HG03520 (cell line): Measurements from ENCODE around the gene SHLD2.
"Not testable (repeated sequence)": the region's sequence is repeated elsewhere in the genome, so short reads cannot be mapped to it uniquely, and the experiment has no call there.

Experiments
- ATAC-seq: cut with Tn5 transposase; IDR thresholded peaks from one replicate; pipeline ENCODE4 v1.9.1; 2021; ENCODE audit warnings: mild to moderate bottlenecking, moderate library complexity; ENCODE audit not compliant: unreplicated experiment

The SHLD2 gene

DNA sequence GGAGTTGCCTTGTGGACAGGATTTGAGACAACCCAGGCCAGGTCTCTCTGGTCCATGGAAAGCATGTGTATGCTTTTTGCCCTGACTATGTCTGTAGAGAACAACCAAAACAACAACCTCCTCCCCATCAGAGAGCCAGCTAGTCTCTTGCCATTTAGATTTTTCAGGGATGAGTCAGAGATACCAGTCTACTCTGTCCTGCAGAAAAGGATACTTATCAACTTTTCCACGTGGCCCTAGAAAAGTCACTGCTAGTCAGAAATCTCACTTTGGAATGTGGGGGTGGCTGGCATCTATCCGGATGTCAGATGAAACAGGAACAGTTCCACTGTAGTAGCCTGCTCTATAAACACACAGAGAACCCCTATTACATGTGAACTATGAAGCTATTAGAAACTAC is 116.8 kb downstream of the SHLD2 start:
- ATAC-seq = not testable (repeated sequence)

DNA sequence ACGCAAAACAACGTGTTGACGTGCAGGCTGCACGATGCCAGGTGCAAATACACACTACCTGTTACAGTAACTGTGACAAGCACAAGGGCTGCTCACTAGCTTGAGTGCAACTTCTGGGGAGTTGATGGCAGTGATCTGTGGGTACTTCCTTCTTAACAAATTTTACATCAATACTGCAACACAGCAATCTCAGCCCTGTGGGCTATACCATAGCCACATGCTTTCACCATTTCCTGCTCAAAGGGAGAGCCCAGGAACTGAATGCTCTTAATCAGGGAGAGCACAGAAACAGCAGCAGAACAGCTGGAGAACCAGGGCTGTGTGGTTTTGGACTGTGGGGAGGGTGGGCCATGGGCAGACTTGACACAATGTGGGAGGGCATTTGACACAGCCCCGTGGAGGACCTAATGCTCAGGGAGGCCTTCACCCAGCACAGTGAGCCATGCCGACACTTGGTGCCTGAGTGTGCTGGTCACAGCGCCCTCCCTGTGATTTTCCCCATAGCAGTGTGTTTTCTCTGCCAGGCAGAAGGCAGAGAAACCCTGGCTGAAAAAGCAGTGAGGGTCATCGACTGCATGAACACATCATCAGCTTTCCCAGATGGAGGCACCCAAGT is 118.3 kb downstream of the SHLD2 start:
- ATAC-seq = not testable (repeated sequence)

DNA sequence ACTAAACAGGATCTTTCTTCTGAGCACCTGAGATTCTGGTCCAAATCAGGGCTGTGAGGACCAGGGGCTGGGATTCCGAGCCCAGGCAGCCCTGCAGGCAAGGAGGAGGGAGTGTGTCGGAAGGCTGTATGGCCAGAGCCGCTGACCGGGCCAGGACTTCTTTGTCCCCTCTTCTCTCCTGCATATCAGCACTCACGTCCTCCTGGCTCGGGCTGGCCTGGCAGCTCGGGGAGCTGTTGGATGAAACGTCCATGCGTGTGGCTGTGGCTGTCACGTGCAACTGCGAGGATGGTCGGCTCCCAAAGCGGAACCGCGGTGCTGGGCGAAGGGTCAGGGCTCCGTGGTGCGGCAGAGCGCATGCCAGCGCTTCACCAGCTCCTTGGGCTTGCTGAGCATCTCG is 118.8 kb downstream of the SHLD2 start:
- not testable (repeated sequence) for ATAC-seq

DNA sequence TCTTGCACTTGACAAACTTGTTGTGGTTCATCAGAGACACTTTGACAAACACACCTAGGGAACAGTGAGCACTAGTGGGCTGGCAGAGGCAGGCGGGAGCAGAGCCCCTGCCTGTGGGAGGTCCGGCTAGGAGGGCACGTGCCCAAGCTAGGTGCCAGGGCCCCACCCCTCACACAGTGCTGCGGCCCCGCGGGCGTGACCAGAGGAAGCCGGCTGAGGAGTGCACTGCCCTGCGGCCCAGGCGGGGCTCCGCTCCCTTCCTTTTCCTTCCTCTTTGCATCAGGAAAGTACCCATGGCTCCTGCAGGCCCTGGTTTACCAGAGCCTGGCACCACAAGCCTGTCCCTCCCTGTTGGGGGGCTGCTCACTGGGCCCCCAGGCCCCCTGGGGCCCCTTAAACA is 121.1 kb downstream of the SHLD2 start:
- not testable (repeated sequence) for ATAC-seq

DNA sequence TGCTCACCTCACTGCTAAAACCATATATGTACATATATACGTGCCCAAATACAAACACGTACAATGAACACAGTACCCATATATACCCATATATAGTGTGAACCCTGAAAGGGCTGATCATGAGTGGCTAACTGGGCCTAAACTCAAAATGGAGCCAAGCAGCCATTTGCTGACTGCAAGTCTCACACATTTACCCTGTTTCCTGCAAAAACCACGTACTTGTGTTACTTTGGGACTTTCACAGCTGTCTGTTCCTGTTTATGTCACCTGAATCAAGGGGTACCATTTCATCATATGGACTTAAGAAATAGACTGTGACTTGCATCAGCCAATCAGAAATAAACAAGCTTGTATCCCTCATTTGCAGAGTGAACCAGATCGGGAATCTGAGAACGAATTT is 124.4 kb downstream of the SHLD2 start:
- ATAC-seq = not testable (repeated sequence)

DNA sequence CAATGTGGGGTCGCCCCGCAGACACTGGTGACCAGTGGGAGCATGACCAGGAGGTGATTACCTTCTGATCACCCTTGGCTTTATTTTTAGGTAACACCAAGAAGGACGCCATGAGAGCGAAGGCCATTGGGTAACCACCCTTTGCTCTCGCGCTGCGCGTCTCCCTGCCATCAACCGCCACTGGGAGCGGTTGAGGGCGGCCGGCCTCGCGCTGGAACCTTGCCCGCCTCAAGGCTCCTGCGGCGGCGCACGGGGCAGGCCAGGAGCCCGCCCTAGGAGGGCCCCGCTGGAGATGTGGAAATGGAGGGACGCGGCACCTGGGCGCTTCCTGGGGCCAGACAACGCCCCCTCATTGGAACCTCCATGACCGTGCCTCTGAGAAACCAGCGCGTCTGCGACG is 127.8 kb downstream of the SHLD2 start:
- not testable (repeated sequence) for ATAC-seq

DNA sequence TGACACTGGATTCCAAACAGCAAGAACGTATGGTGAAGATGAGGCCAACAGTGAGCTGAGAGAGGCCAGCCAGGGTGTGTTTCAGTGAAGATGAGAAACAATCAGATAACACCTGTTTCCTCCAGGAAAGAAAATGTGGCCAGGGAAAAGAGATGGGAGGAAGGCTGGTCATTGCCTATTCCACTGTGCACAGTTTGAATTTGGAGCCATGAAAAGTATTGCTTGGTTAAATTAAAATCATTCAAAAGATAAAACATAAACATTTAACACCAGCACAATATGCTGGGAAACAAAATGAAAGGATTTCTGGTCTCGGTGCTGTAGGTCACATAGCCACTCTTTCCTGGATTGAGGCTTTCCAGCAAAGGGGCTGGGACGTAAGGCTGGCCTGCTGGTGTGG is 130.1 kb downstream of the SHLD2 start, which contains the start of gene NUTM2A:
TSS of gene NUTM2A (plus strand) at position 301 of the 400 bp plus-strand sequence. CDS start 383 bp downstream, outside the sequence.
- ATAC-seq = not testable (repeated sequence)

DNA sequence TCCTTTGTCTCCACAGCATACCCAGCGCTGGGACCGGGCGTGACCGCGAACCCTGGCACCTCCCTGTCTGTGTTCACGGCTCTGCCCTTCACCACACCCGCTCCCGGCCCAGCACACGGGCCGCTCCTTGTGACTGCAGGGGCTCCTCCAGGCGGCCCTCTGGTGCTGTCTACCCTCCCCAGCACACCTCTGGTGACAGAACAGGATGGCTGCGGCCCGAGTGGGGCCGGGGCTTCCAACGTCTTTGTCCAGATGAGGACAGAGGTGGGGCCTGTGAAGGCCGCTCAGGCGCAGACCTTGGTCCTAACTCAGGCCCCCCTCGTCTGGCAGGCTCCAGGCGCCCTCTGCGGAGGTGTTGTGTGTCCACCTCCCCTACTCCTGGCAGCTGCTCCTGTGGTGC is 133.2 kb downstream of the SHLD2 start:
- ATAC-seq = not testable (repeated sequence)

DNA sequence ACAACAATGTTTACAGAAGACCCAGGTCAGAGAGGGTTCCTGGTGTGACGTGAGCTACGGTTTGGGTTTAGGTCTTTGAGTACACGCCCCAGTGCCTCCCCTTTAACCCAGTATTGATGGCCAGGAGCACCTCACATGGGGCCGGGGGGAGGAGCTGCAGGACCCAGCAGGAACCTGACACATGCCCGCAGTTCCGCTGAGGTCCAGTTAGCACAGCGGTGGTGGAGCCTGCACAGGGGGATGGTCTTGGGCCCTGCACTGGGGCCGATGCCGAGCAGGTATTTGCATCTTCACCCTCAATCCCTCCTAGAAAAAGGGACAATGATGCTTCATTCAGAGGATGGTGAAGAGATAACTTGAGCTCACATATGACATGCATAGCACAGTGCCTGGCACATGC is 134.2 kb downstream of the SHLD2 start:
- not testable (repeated sequence) for ATAC-seq

DNA sequence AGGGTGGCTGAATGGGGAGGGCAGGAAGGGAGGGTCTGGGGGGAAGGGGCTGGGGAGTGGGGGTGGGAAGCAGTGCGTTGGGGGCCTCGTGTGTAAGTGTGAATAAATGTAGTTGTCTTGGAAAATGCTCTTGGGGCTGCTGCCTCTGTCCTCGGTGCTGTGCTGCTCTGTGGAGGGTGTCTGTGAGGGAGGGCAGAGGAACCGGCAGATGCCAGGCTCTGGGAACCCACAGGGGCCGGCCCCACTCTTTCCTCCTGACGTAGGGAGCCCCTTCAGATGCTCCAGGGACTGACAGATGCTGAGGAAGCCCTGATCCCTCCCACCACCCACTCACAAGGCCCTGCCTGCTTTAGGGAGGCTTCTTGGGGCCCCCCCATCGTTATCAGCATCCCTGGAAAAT is 139.8 kb downstream of the SHLD2 start:
- ATAC-seq = not testable (repeated sequence)

DNA sequence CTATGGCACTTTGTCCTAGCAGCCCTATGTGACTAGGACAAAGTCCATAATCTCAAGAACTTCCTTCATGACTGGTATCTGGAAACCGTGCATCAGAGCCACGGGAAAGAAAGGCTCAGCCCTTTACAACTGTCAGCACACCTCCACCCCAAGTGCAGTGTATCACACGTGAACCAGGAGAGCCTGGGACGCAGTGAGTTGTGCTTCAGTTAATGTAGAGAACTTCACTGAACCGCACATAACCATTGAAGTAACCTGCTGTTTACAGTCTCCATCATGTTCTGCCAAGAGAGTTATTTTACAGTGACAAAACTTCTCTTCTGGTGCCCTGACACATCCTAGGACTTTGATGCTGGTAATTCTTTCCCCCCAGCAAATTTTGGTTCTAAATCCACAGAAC is 142.2 kb downstream of the SHLD2 start:
- not testable (repeated sequence) for ATAC-seq

DNA sequence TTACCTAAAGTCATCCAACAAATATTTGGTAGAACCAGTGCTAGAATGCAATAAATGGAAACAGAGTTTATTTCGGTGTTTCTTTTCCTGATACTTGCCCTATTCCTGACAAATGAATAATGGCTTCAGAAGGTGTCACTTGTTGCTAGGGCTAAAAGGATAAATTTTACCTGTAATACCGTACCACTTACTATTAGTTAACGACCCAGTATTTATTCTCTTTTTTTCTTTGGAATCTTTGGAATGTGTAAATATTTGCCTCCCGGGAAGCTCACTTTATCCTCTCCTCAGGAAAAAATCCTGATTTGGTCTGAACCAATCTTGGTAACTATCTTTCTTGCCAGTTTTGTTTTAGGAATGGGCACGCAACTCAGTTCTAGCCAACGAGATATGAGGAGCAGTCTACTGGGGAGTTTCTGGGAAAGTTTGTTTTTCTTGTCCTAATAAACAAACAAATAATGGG is 144.4 kb downstream of the SHLD2 start:
- not testable (repeated sequence) for ATAC-seq
